Fibroblast of lung (primary cell): ENCODE results near the gene DACH2. TPM values are rescaled to one million over a fixed set of nuclear protein-coding genes. Genes with fewer than 3 reads are reported as not detected.
A peak's percentile ranks its signal among the peaks of the same experiment; 100 is the strongest.

Experiments
- DNase-seq, 2 donors: peaks; one replicate each; pipeline versions ENCODE4 v3.0.0 to v3.0.0-alpha.2; 2010; ENCODE audit warnings: low read depth in 2 of 2
- H2AFZ ChIP-seq: 2 replicates; pipeline ENCODE4 v1.5.1; 2012; ENCODE audit warnings: low read length, control low read depth, inconsistent platforms
- H3K27ac ChIP-seq: 2 replicates; pipeline ENCODE4 v1.5.1; 2011; ENCODE audit warnings: low read length, control low read depth; ENCODE audit not compliant: insufficient read depth
- H3K27me3 ChIP-seq: 2 replicates; pipeline ENCODE4 v1.5.1; 2011; ENCODE audit warnings: mild to moderate bottlenecking, low read length; ENCODE audit not compliant: control insufficient read depth, insufficient read depth
- H3K36me3 ChIP-seq: 2 replicates; pipeline ENCODE4 v1.5.1; 2011; ENCODE audit warnings: low read length; ENCODE audit not compliant: control insufficient read depth, insufficient read depth
- H3K4me1 ChIP-seq: 2 replicates; pipeline ENCODE4 v1.5.1; 2011; ENCODE audit warnings: low read length; ENCODE audit not compliant: control insufficient read depth, insufficient read depth; ENCODE audit errors: extremely low read depth
- H3K4me2 ChIP-seq: 2 replicates; pipeline ENCODE4 v1.5.1; 2011; ENCODE audit warnings: low read length, control low read depth; ENCODE audit not compliant: insufficient read depth; ENCODE audit errors: extremely low read depth
- H3K4me3 ChIP-seq, 4 experiments: fragments of 200-600 bp in 1 of 4; sonication (generic) in 1 of 4; replicated peaks in 1 of 4; 2 replicates each; pipeline ENCODE4 v1.5.1; 2011 to 2016; ENCODE audit warnings: low read length in 4 of 4, low read depth in 3 of 4, mild to moderate bottlenecking in 3 of 4, control low read depth in 2 of 4, inconsistent platforms in 1 of 4, mixed read lengths in 1 of 4; ENCODE audit not compliant: insufficient read depth in 1 of 4; ENCODE audit errors: control extremely low read depth in 1 of 4
- H3K79me2 ChIP-seq: 2 replicates; pipeline ENCODE4 v1.5.1; 2012; ENCODE audit warnings: mild to moderate bottlenecking, low read length, inconsistent platforms; ENCODE audit not compliant: control insufficient read depth, insufficient read depth
- H3K9ac ChIP-seq: 2 replicates; pipeline ENCODE4 v1.5.1; 2011; ENCODE audit warnings: mild to moderate bottlenecking, low read length, control low read depth; ENCODE audit not compliant: insufficient read depth
- H3K9me3 ChIP-seq: 2 replicates; pipeline ENCODE4 v1.5.1; 2012; ENCODE audit warnings: low read depth, low read length; ENCODE audit not compliant: control insufficient read depth, insufficient read depth
- H4K20me1 ChIP-seq: 2 replicates; pipeline ENCODE4 v1.5.1; 2011; ENCODE audit warnings: low read length; ENCODE audit not compliant: control insufficient read depth, insufficient read depth; ENCODE audit errors: extremely low read depth
- CTCF ChIP-seq, 2 donors: IDR thresholded peaks in 1 of 2; conservative IDR thresholded peaks in 1 of 2; 1 replicate in 1 of 2; 2 replicates in 1 of 2; pipeline ENCODE4 v1.5.1; 2011 to 2012; ENCODE audit warnings: low read length in 2 of 2, control low read depth in 1 of 2, inconsistent platforms in 1 of 2, low read depth in 1 of 2, mild to moderate bottlenecking in 1 of 2
- EZH2 ChIP-seq: IDR thresholded peaks from 2 replicates; pipeline ENCODE4 v1.5.1; 2012; ENCODE audit warnings: low read length, control low read depth, mild to moderate bottlenecking; ENCODE audit errors: missing control alignments
- polyA plus RNA-seq, 2 donors: library from polyadenylated mRNA; depleted of rRNA in 1 of 2; stranded (reverse) in 1 of 2; unstranded in 1 of 2; fragments of >200 nt; gene quantifications; 2 replicates each; pipeline ENCODE4 v1.2.1, GENCODE V29; 2011 to 2012; ENCODE audit warnings: missing spikeins in 1 of 2
- total RNA-seq: library from RNA; depleted of rRNA; stranded (reverse); fragments of >200 nt; gene quantifications from 2 replicates; pipeline ENCODE4 v1.2.1, GENCODE V29; 2014

DACH2 gene
- total and polyA plus RNA-seq, 2 donors (not counting 1 experiment from before 2014, with no cell fraction given): 0.24 to 0.99 TPM

- Histone ChIP-seq H3K27ac (no peak overlapping the region), H3K4me1 (no peaks in the 10 kb centered on the region), H4K20me1 (no peaks in the 10 kb centered on the region), H3K27me3 (no peaks in the 10 kb centered on the region), H3K4me2 (no peak overlapping the region), H2AFZ (no peak overlapping the region), H3K9ac (no peak overlapping the region), H3K36me3 (no peaks in the 10 kb centered on the region), H3K79me2 (no peaks in the 10 kb centered on the region), H3K4me3 (no peak overlapping the region), H3K9me3 (no peaks in the 10 kb centered on the region)
- no peak for TF ChIP-seq CTCF (conservative IDR thresholded peaks at IDR 0.05 in 1 of 2, IDR thresholded peaks at IDR 0.05 in 1 of 2; ENCODE audit: low read depth in 1 of 2, low read length in 2 of 2)
- TF ChIP-seq EZH2: no peak
- peak in 1 of 2 donors; percentile 3 for DNase-seq
Measured at GRCh38 chrX:86137071-86137470, 11.2 kb upstream of the DACH2 start.

DNA sequence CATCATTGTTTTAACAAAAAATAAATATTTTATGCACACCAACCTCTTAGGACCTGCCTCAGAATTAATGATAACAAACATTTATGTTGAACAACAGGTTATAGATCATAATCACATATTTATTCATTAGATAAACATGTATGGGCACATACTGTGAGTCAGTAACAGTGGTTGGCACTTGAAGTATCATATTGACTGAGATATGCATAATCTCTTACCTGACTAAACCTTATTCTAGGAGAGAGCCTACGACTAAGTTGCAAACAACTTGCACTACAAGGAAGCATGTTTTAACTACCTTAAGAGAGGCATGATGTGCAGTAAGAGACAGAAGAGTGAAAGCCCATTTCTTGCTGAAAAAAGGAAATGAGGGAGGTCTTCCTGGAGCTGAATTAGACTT is 6.5 kb upstream of the DACH2 start:
- H3K4me1 ChIP-seq: no peaks in the 10 kb centered on the region
- no peaks in the 10 kb centered on the region for H3K79me2 ChIP-seq
- no peaks in the 10 kb centered on the region for H3K36me3 ChIP-seq
- no peak overlapping the region for H2AFZ ChIP-seq
- H3K27me3 ChIP-seq: no peaks in the 10 kb centered on the region
- no peaks in the 10 kb centered on the region for H3K9me3 ChIP-seq
- TF ChIP-seq EZH2: no peak
- no peak overlapping the region for H3K27ac ChIP-seq
- H3K9ac ChIP-seq: no peak overlapping the region
- H4K20me1 ChIP-seq: no peaks in the 10 kb centered on the region
- no peak overlapping the region for H3K4me2 ChIP-seq
- no peak for DNase-seq
- no peak overlapping the region for H3K4me3 ChIP-seq

DNA sequence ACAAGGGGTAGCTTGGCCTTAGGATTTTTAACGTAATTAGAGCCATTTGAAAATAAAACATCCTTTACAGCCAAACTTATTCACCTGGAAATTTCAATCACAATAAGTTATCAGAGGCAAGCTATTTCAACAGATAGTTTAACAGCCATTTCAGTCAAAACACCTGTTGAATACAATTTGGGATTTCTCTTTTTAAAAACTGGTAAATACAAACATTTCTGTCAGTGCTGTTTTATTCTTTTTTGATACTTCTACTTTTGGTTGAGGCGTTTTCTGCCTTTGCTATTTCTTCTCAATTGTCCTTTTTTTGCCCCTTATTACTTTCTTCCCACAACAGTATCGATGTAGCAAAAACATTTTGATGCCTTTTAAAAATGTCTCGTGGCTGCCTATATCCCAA is 2.1 kb upstream of the DACH2 start:
- no peaks in the 10 kb centered on the region for H4K20me1 ChIP-seq
- H3K79me2 ChIP-seq: no peaks in the 10 kb centered on the region
- no peak overlapping the region for H3K27ac ChIP-seq
- no peak overlapping the region for H3K9ac ChIP-seq
- no peaks in the 10 kb centered on the region for H3K27me3 ChIP-seq
- no peak for DNase-seq
- no peaks in the 10 kb centered on the region for H3K9me3 ChIP-seq
- no peak overlapping the region for H3K4me3 ChIP-seq
- H3K36me3 ChIP-seq: no peaks in the 10 kb centered on the region
- no peak overlapping the region for H2AFZ ChIP-seq
- no peaks in the 10 kb centered on the region for H3K4me1 ChIP-seq
- no peak overlapping the region for H3K4me2 ChIP-seq
- no peak for TF ChIP-seq CTCF (conservative IDR thresholded peaks at IDR 0.05 in 1 of 2, IDR thresholded peaks at IDR 0.05 in 1 of 2; ENCODE audit: low read depth in 1 of 2, low read length in 2 of 2)
- no peak for TF ChIP-seq EZH2
